Stimulated activated CD4-positive, alpha-beta T cell treated with anti-CD3 and anti-CD28 coated beads, Interleukin-4, amount 100 ng/mL, for 24 hours (primary cell): ENCODE measurements around the gene MYO10.
"Not testable (repeated sequence)": the region's sequence is repeated elsewhere in the genome, so short reads cannot be mapped to it uniquely, and the experiment has no call there.

Experiments used
- DNase-seq: peaks from one replicate; pipeline ENCODE4 v3.0.0-alpha.2; 2020

The MYO10 gene

GRCh38 chr5:16735101-16736060, 200.7 kb downstream of the MYO10 start:
- DNase-seq: no peak

- no peak for DNase-seq
Measured at GRCh38 chr5:16733331-16734006, 202.6 kb downstream of the MYO10 start.

- no peak for DNase-seq
Measured at GRCh38 chr5:16732356-16732755, 203.7 kb downstream of the MYO10 start.

GRCh38 chr5:16727755-16728325, 208.2 kb downstream of the MYO10 start:
- no peak for DNase-seq

- DNase-seq: no peak
Measured at GRCh38 chr5:16726538-16726946, 209.5 kb downstream of the MYO10 start.

GRCh38 chr5:16725575-16725974, 210.5 kb downstream of the MYO10 start:
- no peak for DNase-seq

GRCh38 chr5:16723821-16724220, 212.3 kb downstream of the MYO10 start:
- no peak for DNase-seq

- no peak for DNase-seq
Measured at GRCh38 chr5:16722097-16722495, 214.0 kb downstream of the MYO10 start.

- DNase-seq: no peak
Measured at GRCh38 chr5:16721151-16722096, 214.7 kb downstream of the MYO10 start.

- DNase-seq: not testable (repeated sequence)
Measured at GRCh38 chr5:16718036-16718435, 218.1 kb downstream of the MYO10 start.

GRCh38 chr5:16713386-16713928, 222.6 kb downstream of the MYO10 start:
- no peak for DNase-seq

- no peak for DNase-seq
Measured at GRCh38 chr5:16712620-16713019, 223.5 kb downstream of the MYO10 start.

- no peak for DNase-seq
Measured at GRCh38 chr5:16712178-16712577, 223.9 kb downstream of the MYO10 start.

GRCh38 chr5:16709691-16710433, 226.2 kb downstream of the MYO10 start:
- no peak for DNase-seq

GRCh38 chr5:16707869-16708192, 228.3 kb downstream of the MYO10 start:
- DNase-seq: no peak

GRCh38 chr5:16707168-16707868, 228.8 kb downstream of the MYO10 start:
- DNase-seq: no peak

GRCh38 chr5:16704945-16705344, 231.1 kb downstream of the MYO10 start:
- no peak for DNase-seq

GRCh38 chr5:16702964-16703363, 233.1 kb downstream of the MYO10 start:
- no peak for DNase-seq

- no peak for DNase-seq
Measured at GRCh38 chr5:16701134-16702099, 234.7 kb downstream of the MYO10 start.

- no peak for DNase-seq
Measured at GRCh38 chr5:16700081-16700480, 236.0 kb downstream of the MYO10 start.
